Measurements from ENCODE around the gene XPNPEP1.
A peak's percentile ranks its signal among the peaks of the same experiment; 100 is the strongest.

Gene XPNPEP1

GRCh38 chr10:109940117-109940516 lies 16.8 kb upstream of the XPNPEP1 start:
- no peak overlapping the region for H3K4me3 ChIP-seq (ENCODE audit: low read depth, low read length)
- no peak for TF ChIP-seq CTCF (conservative IDR thresholded peaks at IDR 0.05; ENCODE audit: low read depth, low read length)
- no peak for DNase-seq (ENCODE audit: low read depth)

GRCh38 chr10:109939315-109939961 lies 16.1 kb upstream of the XPNPEP1 start:
- DNase-seq (ENCODE audit: low read depth): no peak
- no peak overlapping the region for H3K4me3 ChIP-seq (ENCODE audit: low read depth, low read length)
- TF ChIP-seq CTCF (conservative IDR thresholded peaks at IDR 0.05; ENCODE audit: low read depth, low read length): no peak

- no peak for DNase-seq (ENCODE audit: low read depth)
- H3K4me3 ChIP-seq (ENCODE audit: low read depth, low read length): no peak overlapping the region
- no peak for TF ChIP-seq CTCF (conservative IDR thresholded peaks at IDR 0.05; ENCODE audit: low read depth, low read length)
These were observed 14.3 kb upstream of the XPNPEP1 start for GRCh38 chr10:109937460-109938065.

- TF ChIP-seq CTCF (conservative IDR thresholded peaks at IDR 0.05; ENCODE audit: low read depth, low read length): no peak
- H3K4me3 ChIP-seq (ENCODE audit: low read depth, low read length): no peak overlapping the region
- peak; percentile 77 for DNase-seq (ENCODE audit: low read depth)
These were observed 11.9 kb upstream of the XPNPEP1 start for GRCh38 chr10:109934958-109935793.

- peak; percentile 63 for DNase-seq (ENCODE audit: low read depth)
- H3K4me3 ChIP-seq (ENCODE audit: low read depth, low read length): no peak overlapping the region
- no peak for TF ChIP-seq CTCF (conservative IDR thresholded peaks at IDR 0.05; ENCODE audit: low read depth, low read length)
These were observed 10.8 kb upstream of the XPNPEP1 start for GRCh38 chr10:109933984-109934565.

GRCh38 chr10:109932968-109933367 lies 9.7 kb upstream of the XPNPEP1 start:
- DNase-seq (ENCODE audit: low read depth): no peak
- TF ChIP-seq CTCF (conservative IDR thresholded peaks at IDR 0.05; ENCODE audit: low read depth, low read length): no peak
- H3K4me3 ChIP-seq (ENCODE audit: low read depth, low read length): no peak overlapping the region

Data from choroid plexus epithelial cell (primary cell).